ENCODE results near the gene RCBTB2.
A peak's percentile ranks its signal among the peaks of the same experiment; 100 is the strongest.

The RCBTB2 gene

DNA sequence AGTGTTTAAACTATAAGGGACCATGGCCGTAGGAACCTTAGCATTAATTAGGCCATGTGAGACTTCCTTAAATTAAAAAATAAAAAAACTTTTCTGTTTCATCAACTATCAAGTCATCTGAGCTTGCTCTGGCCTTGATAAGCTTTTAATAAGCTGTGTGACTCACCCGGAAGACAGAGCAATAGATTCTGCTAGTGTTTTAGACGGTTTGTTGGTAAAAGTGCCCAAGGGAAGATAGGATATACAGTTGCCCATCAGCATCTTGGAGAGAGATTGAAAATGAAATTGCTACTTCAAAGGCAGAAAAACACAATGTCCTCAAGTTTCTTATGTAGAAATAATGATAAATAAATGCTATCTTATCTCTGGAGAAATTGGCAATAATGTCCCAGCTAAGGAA is 31.2 kb upstream of the RCBTB2 start:
- no peak for DNase-seq (ENCODE audit: low spot score)
- no peak for FAIRE-seq

DNA sequence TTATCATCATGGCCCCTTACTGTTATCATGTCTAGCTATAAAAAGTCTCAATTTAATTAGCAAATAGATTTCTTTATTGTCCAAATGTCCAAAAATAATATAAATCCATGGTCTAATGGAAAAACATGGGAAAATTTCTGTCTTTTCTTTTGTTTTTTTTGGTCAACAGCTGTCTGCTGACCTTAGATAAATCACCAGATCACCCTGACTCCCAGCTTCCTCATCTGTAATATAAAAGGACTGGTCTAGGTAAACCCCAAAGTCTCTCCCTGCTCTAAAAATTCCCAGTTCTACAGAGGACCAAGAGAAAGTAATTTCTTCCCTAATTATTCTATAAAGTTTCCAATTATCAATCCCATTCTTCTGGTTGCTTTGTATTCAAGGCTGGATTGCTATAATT is 30.7 kb upstream of the RCBTB2 start:
- no peak for DNase-seq (ENCODE audit: low spot score)
- no peak for FAIRE-seq

DNA sequence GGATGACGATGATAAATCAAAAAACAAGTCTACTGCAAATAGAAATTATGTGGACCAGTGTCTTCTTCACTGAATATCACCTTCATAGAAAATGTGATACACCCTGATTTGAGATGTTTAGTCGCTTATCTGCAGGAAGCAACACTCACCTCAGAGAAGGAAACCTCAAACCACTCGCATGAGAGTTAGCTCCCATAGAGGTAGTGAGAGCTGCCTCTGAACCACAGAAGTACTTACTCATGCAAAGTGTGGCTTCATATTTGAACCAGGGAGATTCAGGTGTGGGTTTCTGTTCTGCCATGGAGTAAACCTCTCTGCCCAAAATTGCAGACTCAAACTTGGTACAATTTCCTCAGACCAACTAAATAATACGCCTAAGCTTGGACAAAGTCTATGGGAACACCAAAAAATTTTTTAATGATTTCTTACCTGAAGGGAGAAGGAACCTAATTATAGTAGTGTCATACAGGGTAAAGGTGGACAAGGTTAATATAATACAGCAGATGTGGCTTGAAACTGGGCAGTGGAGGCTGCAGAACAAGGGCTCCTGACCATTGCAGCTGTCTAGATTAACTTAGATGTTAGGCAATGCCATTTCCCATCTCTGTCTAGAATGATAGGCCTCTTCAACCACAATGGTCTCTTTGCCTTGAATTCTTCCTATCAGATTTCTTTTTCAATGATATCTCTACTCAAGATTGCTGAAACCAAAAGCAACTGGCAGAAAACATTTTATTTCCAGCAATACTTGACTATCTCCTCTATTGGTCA is 29.6 kb upstream of the RCBTB2 start:
- peak; percentile 4 for FAIRE-seq

DNA sequence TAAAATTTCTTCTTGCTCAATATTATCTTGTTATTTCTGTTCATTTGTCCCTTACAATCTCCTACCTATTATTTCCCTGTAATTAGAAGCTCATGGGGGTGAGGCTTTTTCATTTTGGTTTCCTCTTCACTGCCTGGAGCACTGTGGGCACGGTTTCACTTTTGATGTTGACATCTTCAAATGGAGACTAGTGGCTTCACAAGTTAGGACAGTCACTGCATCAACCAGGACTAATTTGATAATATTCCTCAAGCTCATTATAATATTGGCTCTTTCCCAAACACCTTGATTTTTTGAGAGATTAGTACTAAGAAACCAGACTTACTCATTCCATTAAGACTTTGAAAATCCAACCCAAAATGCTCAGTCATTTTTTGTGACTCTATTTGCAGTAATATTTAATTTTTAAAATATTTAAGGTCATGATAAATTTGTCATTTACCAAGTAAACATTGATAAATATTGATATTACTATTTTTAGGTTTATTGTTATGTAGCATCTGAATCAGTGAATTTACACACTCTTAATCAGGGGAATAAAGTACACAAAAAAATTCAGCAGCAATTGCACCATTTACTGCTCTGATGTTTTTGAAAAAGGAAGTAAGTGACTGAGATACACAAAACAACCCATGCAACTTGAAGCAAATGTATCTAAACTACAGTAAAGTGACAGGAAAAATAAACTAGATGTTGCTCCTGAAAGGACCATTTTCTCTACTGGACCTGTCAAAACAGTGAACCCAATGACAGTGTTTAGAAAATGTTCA is 28.8 kb upstream of the RCBTB2 start:
- DNase-seq (ENCODE audit: low spot score) (no peak), FAIRE-seq (no peak)

More for the DNA sequence above, 29.6 kb upstream of the RCBTB2 start:
- peak; percentile 5 for DNase-seq (ENCODE audit: low spot score)

DNA sequence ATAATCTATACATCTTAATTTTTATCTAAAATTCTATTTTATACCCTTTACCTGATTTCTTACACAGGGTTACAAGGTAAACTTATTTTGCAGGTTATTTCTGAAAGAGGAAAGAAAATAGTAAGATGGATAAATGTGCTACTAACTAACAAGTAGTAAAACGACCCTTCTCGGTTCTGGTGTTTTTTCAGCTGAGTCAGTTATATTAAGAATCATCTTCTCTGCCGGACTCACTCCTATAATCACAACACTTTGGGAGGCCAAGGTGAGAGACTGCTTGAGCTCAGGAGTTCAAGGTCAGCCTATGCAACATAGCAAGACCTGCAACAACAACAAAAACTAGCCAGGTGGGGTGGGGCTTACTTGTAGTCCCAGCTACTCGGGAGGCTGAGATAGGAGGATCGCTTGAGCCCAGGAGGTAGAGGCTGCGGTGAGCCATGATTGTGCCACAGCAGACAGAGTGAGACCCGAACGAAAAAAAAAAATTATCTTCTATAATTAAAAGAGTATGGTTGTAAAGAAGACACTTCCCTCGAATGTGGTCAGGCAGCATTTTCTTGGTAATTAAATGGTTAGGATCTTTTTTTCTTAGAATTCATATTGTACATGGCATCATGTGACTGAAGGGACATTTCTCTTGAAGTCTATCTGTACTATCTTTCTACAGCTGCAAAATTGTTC is 27.9 kb upstream of the RCBTB2 start:
- DNase-seq (ENCODE audit: low spot score) (no peak), FAIRE-seq (no peak)

DNA sequence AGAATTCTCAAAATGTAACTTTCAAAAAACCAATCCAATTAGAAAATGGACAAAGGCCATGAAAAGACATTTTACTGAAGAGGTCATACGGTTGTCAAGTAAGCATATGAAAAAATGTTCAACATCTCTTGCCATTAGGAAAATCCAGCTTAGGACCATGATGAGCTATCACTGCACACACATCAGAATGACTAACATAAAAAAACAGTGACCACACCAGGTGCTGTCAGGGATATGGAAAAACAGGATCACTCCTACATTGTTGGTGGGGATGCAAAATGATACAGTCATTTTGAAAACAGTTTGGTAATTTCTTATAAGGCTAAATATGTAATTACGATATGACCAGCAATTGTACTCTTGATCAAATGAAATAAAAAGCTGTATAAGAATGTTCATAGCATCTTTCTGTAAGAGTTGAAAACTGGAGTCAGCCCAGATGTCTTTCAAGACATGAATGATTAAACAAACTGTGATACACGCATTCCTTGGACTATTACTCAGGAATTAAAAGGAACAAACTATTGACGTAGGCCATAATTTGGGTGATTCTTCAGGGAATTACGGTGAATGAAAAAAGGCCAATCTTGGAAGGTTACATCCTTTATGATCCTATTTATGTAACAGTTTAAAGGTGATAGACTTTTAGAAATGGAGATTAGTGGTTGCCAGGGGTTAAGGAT is 26.9 kb upstream of the RCBTB2 start:
- DNase-seq (ENCODE audit: low spot score) (peak; percentile 61), FAIRE-seq (peak; percentile 52)

DNA sequence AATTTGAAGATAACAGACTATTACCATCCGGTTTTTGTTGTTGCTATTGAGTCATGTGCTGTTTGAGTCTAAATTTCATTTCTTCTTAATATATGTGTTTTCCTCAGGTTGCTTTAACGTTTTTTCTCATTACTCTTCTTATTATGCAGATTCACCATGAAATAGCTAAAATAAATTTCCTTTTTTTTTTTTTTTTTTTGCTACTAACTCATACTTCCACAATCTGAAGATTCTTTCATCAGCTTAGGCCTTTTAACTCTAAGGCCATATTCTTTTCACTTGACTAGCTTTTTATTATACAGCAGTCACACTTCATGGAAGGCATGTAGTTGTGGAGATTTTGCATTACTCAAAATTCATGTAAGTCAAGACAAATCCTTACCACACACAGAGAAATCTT is 23.9 kb upstream of the RCBTB2 start:
- FAIRE-seq: no peak
- DNase-seq (ENCODE audit: low spot score): no peak

DNA sequence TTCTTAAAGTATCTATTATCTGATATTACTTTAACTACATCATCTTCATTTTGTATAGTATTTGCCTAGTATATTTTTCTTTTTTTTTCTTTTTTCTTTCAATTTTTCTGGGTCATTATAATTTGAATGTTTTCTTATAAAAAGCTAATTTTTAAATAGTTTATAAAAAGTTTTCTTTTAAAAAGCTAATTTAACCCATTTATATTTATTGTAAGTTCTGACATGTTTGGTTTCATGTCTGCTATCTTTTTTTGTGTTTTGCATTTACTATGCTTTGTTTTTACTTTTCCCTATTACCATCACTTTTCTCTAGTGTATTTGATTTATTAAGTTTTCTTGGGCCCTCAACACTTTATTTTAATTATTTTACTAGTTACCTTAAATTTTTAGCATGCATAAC is 22.6 kb upstream of the RCBTB2 start:
- FAIRE-seq (peak; percentile 70), DNase-seq (ENCODE audit: low spot score) (no peak)

DNA sequence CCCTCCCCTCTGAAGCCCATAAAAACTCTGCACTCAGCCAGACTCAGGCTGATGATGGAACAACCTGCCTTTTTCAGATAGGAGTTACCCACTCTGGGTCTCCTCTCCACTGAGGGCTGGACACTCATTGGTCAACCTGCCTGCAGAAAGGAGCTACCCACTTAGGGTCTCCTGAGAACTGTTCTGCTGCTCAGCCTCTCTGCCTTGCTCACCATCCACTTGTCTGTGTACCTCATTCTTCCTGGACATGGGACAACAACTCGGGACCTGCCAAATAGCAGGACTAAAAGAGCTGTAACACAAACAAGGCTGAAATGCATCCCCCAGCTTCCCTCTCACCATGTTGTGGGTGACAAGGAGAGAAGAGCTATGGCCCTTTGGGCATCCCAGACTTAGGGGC is 18.4 kb upstream of the RCBTB2 start:
- DNase-seq (ENCODE audit: low spot score): no peak
- no peak for FAIRE-seq

DNA sequence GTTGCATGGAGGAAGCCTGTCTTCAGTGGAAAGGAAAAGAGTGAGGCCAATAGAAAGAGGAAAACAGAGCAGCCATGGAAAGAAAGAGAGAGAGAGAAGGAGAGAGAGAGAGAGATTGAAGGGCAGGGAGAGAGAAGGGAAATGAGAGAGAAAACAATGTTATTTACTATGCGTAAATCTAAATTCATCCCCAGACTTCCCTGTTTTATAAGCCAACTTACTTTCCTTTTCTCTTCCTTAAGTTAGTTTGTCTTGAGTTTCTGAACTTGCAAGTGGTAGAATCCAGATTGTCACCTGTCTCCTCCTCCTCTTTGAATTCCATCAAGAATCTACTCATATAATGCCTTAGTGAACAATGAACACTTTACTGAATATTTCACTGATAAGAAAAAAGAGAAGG is 16.8 kb upstream of the RCBTB2 start:
- FAIRE-seq: no peak
- DNase-seq (ENCODE audit: low spot score): no peak

DNA sequence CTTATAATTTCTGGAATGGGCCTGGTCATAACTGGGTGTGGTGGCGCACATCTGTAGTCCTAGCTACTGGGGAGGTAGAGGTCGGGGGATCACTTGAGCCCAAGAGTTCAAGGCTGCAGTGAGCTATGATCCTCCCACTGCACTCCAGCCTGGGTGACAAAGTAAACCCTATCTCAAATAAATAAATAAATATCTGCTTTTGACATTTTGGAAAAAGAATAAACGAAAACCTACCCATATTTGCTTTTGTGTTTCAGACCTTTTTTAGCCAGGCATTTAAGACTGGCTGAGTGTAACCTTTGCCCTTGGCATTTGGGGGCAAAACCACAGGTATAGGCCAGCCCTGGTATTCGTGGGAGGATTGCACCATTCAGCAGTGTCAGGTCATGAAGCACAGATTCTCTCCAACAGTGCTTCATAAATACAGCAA is 14.8 kb upstream of the RCBTB2 start:
- FAIRE-seq (no peak), DNase-seq (ENCODE audit: low spot score) (no peak)

DNA sequence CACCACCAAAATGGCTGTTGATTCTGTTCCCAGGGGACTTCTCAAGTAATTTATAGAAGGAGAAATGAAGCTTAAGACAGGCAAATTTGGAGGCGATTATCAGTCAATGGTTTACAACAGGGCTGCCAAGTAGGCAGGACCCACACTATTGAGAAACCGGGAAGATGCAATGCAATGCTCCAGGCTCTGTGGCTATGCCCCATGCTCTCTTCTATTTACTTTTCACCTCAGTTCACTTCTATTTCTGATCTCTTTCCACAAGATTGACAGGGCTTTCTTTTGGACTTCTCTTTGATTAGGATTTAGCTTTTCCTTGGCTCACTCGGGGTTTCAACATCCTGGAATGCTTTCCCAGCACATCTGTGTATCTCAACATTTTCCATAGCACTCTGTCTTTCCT is 12.7 kb upstream of the RCBTB2 start:
- no peak for FAIRE-seq
- DNase-seq (ENCODE audit: low spot score): no peak

DNA sequence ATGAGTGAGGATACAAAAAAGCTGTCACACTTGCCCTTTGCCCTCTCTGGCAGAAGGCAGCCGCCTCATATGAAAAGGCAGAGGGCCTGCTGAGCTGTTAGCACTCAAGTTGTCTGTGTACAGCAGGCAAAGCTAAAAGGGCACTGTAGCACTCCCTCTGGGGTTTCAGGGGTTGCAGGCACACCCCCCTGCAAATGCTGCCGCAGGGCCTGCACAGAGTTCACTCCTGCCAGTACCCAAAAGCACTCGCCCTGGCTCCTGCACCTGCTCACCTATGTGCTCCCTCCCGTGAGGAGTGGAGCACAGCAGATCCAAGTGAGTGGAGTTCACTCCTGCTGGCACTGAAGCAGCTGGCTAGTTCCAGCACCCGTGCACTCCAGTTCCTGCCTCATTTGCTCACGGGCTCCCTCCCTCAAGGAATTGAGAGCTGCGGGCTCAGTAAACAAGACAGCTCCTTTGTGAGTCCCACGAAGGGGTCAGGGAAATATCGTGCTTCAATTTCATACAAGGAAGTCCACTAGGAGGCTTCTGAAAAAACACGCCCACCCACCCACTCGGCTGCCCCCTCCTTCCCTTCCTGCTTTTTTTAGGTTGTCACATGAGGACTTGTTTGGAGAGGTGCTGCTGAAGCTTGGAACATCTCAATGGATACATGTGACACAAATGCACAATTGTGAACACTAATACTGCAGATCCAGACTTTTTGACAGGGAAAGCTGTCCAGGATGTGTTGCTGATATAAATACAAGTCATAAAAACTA is 9.9 kb upstream of the RCBTB2 start:
- no peak for DNase-seq (ENCODE audit: low spot score)
- no peak for FAIRE-seq

DNA sequence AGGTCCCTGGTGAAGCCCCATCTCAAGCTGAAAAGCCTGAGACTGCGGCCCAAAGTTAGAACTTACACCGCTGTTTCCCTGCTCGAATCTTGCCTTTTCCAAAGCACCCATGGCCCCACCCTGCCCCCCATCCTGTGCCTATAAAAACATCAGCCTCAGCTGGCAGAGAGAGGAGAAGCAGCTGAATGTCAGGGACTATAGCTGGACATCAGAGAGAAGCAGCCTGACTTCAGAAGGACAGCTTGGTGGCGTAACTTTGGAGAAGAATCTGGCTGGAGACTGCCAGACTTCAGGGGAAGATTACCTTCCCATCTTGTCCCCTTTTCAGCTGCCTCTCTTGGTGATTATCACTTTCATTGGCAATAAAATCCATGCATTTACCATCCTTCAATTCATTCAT is 9.3 kb upstream of the RCBTB2 start:
- DNase-seq (ENCODE audit: low spot score) (no peak), FAIRE-seq (no peak)

DNA sequence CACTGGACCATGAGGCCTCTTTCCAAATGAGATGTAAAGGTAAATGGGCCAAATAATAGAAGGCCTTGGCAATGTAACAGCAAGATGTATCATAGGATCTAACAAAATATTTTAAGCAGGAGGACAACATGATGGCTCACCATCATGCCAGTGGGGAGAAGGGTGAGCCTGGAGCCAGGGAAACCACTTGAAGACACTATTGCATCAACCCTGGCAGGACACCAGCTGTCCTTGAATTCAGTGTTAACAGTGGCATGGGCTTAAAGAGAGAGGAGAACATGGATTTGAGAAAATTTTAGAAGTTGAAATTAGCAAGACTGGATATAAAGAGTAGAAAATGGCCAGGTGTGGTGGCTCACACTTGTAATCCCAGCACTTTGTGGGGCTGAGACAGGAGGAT is 6.7 kb upstream of the RCBTB2 start:
- DNase-seq (ENCODE audit: low spot score) (no peak), FAIRE-seq (no peak)

DNA sequence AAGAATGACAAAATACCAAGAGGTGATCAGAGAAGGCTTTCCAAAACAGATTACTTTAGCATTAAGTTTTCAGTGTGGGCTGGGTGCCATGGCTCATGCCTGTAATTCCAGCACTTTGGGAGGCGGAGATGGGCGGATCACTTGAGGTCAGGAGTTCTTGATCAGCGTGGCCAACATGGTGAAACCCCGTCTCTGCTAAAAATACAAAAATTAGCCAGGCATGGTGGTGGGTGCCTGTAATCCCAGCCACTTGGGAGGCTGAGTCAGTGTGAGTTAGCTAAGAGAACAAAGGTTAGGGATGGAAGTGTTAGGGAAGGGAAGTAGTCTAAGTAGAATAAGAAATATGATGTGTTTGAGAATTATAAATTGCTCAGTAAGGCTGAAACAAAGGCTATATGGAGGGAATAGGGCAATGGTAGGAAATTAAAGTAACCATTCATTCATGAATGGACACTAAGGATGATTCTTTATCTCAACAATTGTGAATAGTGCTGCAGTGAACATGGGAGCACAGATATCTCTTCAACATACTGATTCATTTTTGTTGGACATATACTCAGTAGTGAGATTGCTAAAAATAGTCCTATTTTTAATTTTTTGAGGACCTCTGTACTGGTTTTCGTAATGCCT is 3.9 kb upstream of the RCBTB2 start:
- FAIRE-seq (no peak), DNase-seq (ENCODE audit: low spot score) (no peak)

DNA sequence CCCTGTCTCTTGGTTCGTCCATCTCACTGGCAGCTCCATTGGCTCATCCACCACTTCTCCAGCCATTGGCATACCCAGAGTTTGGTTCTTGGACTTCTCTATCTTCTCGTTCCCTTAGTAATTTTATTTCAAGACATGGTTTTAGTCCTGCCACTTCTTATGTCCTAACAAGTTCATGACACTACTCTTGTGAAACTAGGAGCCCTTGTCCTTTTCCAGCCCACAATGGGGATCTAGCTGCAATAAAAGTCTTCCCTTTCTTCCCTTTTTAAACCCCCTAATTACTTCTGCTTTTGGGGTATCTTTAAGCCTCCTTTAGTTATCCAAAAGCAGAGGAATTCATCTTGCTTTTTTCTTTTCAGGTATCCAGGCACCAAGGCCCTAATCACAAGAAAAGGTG is 2.9 kb upstream of the RCBTB2 start:
- FAIRE-seq: no peak
- DNase-seq (ENCODE audit: low spot score): no peak

DNA sequence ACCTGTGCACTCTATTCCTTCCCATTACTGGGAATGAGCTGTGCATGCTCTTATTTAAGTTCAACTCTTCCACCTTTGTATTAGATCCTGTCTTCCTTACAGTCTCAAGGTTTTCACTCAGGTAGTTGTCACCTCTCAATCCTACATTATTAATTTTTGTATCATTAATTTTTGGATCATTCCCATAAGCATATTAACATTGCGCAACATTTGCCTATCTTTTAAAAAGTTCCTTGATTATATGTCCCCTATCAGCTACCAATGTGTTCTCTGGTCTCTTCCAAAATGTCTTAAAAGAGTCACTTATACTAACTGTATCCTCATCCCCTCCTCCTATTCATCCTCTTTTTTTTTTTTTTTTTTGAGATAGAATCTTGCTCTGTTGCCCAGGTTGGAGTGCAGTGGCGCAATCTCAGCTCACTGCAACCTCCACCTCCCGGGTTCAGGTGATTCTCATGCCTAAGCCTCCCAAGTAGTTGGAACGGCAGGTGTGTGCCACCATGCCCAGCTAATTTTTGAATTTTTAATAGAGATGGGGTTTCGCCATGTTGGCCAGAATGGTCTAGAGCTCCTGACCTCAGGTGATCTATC is 2.1 kb upstream of the RCBTB2 start:
- FAIRE-seq (no peak), DNase-seq (ENCODE audit: low spot score) (no peak)

DNA sequence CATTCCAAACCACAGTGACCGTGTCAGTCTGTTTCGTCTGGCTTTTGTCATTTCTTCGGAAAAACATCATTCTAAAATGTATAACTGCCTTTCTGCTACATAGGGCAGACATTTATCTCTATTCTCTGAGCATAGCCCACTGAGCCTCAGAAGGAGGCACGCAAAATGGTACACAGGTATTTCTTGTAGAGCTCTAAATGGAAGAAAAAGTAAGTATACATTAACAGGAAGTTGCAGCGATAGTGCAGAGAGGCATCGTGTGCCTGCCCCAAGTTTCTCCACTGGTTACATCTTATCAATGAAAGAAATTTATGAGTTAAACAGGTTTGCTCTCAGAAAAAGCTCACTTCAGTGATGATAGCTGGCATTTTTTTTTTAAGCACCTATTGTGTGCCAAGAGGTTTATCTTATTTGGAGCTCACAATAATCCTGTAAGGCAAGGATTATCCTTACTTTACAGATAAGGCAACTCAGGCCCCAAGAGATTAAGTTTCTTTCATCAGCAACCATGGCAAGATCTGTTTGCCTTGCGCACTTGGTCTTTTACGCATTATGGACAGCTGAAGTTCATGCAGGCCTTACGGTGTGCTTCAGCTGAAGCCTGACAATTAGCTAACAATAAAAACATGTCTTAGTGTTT is 1.2 kb upstream of the RCBTB2 start:
- DNase-seq (ENCODE audit: low spot score) (no peak), FAIRE-seq (no peak)

DNA sequence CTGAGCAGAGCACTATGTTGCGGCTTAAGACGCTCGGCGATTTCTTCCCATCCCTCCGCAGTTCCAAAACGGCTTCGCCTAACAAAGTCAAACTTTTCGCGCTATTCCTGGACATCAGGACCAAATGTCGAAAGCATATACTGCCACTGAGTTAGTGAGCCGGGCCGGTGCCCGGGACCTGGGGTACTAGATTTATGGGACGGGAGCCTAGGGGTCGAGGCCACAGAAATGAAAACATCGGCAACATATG is 699 bp downstream of the RCBTB2 start:
- DNase-seq (ENCODE audit: low spot score) (peak; percentile 13), FAIRE-seq (no peak)

All from RCC 7860 (cell line).